ENCODE measurements around the gene SRGAP2B. TPM values are rescaled to one million over a fixed set of nuclear protein-coding genes. Genes with fewer than 3 reads are reported as not detected.
"Not testable (repeated sequence)": the region's sequence is repeated elsewhere in the genome, so short reads cannot be mapped to it uniquely, and the experiment has no call there.

Gene SRGAP2B
- total RNA-seq, 2 donors from 2014 or later: 16.2 to 22.5 TPM

DNA sequence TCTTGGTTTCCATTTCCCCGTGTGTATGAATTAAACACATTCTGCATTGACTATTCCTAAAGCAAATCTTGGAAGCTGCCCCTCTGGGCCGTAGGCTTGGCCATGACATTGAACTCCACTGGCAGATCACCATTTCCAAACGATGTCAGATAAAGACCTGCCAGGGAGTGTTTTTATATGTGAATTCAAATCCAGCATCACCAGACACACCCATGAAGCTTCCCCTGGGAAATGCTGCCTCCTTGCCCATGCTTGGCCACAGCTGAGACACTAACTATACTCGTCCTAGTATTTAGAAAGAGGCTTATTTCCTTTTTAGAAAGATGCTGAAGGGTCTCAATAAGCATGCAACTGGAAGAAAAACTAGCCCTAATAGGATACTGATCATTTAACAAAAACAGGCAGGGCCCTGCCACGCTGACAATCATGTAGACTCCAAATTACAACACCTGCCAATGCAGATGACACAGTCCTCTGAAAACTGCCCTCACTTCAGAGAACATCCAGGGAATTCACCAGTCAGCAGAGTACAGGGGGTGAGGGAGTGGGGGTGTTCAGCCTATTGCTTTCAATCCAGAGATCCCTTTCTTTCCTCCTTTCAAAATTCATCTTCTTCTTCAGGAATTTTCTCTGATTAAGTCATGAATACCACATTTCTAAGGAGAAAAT lies 94.9 kb downstream of the SRGAP2B start:
- not testable (repeated sequence) for ATAC-seq (ENCODE audit: insufficient number of reproducible peaks, low FRiP score, low read depth); H3K27me3 ChIP-seq (replicated peaks; ENCODE audit: insufficient read depth); H3K36me3 ChIP-seq

GRCh38 chr1:144998981-144999273 lies 96.2 kb downstream of the SRGAP2B start:
- not testable (repeated sequence) for H3K9me3 ChIP-seq; H3K27me3 ChIP-seq (replicated peaks; ENCODE audit: insufficient read depth); DNase-seq (ENCODE audit: low spot score); H3K4me3 ChIP-seq; ATAC-seq (ENCODE audit: insufficient number of reproducible peaks, low FRiP score, low read depth); H3K4me1 ChIP-seq (ENCODE audit: control insufficient read depth in 1 of 2, low read depth in 2 of 2); H3K27ac ChIP-seq; H3K36me3 ChIP-seq

More for the DNA sequence above, 94.9 kb downstream of the SRGAP2B start:
- not testable (repeated sequence) for H3K4me1 ChIP-seq (ENCODE audit: control insufficient read depth in 1 of 2, low read depth in 2 of 2); H3K27ac ChIP-seq; H3K9me3 ChIP-seq; DNase-seq (ENCODE audit: low spot score); H3K4me3 ChIP-seq

DNA sequence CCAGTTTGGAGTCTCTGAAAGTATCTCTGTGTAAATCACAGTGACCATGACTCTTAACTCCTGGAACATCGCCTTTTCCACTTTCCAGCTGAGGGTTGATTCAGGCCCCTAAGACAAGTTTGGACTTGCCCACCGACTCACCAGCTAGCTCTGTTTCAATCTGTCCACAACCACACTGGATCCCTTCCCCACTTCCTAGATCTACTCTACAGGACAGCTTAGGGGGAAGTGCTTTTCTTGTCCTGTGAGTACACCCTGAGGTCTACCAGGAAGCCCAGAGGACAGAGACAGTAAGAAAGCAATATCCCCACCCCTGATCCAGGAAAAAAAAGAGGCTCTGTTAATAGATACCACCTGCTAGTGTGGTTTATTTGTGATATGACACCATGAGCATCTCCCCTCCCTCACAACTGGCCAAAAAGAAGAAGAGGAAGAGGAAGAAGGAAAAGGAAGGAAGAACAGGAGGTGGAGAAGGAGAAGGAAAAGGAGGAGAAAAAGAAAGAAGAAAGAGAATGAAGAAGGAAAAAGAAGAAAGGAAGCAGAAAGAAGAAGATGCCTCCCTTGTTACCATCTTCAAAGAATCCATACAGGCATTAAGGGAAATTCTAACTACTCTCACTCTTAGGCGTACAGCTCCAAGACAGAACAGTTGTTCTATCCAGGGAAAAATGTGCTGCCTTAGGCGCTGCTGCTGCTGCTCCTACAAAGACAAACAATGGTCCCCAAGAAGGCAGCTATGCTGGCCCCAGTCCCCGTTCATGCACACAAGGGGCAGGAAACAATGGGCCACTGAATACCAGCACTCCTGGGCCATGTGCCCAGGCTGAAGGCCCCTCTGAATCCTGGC lies 96.8 kb downstream of the SRGAP2B start:
- H3K36me3 ChIP-seq; H3K4me3 ChIP-seq; H3K27me3 ChIP-seq (replicated peaks; ENCODE audit: insufficient read depth); ATAC-seq (ENCODE audit: insufficient number of reproducible peaks, low FRiP score, low read depth); H3K4me1 ChIP-seq (ENCODE audit: control insufficient read depth in 1 of 2, low read depth in 2 of 2); DNase-seq (ENCODE audit: low spot score); H3K27ac ChIP-seq; H3K9me3 ChIP-seq: not testable (repeated sequence)

GRCh38 chr1:144995833-144996410 lies 99.2 kb downstream of the SRGAP2B start:
- not testable (repeated sequence) for DNase-seq (ENCODE audit: low spot score); H3K27ac ChIP-seq; H3K9me3 ChIP-seq; H3K4me1 ChIP-seq (ENCODE audit: control insufficient read depth in 1 of 2, low read depth in 2 of 2); H3K36me3 ChIP-seq; H3K27me3 ChIP-seq (replicated peaks; ENCODE audit: insufficient read depth); H3K4me3 ChIP-seq; ATAC-seq (ENCODE audit: insufficient number of reproducible peaks, low FRiP score, low read depth)

DNA sequence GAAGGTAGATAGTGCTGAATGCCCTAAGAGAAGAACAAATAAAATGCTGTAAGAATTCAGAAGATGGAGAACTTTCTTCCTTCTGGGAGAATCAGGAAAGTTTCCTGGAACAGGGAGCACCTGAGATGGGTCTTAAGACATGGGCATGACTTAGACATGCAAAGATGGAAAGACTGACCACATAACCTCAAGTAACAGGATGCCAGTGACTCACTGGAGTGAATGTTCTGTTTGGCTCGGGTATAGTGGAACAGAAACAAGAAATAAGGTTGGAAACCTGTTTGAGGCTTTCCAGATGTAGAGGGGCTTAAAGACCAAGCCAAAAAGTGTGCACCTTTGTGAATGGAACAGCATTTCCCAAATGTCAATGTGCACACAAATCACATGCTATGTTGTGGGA lies 102.2 kb downstream of the SRGAP2B start:
- H3K36me3 ChIP-seq; H3K4me3 ChIP-seq; H3K27ac ChIP-seq; ATAC-seq (ENCODE audit: insufficient number of reproducible peaks, low FRiP score, low read depth); H3K4me1 ChIP-seq (ENCODE audit: control insufficient read depth in 1 of 2, low read depth in 2 of 2); H3K27me3 ChIP-seq (replicated peaks; ENCODE audit: insufficient read depth); H3K9me3 ChIP-seq; DNase-seq (ENCODE audit: low spot score): not testable (repeated sequence)

GRCh38 chr1:144990611-144991010 lies 104.5 kb downstream of the SRGAP2B start:
- DNase-seq (ENCODE audit: low spot score); H3K4me1 ChIP-seq (ENCODE audit: control insufficient read depth in 1 of 2, low read depth in 2 of 2); H3K4me3 ChIP-seq; H3K9me3 ChIP-seq; H3K27ac ChIP-seq; H3K27me3 ChIP-seq (replicated peaks; ENCODE audit: insufficient read depth); ATAC-seq (ENCODE audit: insufficient number of reproducible peaks, low FRiP score, low read depth); H3K36me3 ChIP-seq: not testable (repeated sequence)

DNA sequence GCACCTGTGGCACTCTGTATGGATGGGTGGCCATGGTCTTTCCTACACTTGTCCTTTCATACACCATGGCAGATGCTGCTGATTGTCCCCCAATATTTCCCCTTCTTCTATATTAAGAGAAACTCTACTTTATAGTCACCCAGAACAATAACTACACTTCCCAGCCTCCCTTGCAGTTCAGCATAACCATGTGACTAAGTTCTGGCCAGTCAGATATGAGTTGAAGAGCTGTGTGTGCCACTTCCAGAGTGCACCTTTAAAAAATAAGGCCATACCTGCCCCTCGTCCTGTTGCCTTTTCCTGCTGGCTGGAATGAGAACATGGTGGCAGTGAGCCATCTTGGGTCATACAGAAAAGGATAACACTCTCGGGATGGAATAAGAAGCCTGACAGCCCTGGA lies 108.0 kb downstream of the SRGAP2B start:
- not testable (repeated sequence) for H3K4me3 ChIP-seq; H3K4me1 ChIP-seq (ENCODE audit: control insufficient read depth in 1 of 2, low read depth in 2 of 2); DNase-seq (ENCODE audit: low spot score); H3K27me3 ChIP-seq (replicated peaks; ENCODE audit: insufficient read depth); H3K9me3 ChIP-seq; ATAC-seq (ENCODE audit: insufficient number of reproducible peaks, low FRiP score, low read depth); H3K36me3 ChIP-seq; H3K27ac ChIP-seq

GRCh38 chr1:144986171-144986860 lies 108.8 kb downstream of the SRGAP2B start:
- not testable (repeated sequence) for H3K27ac ChIP-seq; H3K27me3 ChIP-seq (replicated peaks; ENCODE audit: insufficient read depth); H3K4me3 ChIP-seq; H3K36me3 ChIP-seq; ATAC-seq (ENCODE audit: insufficient number of reproducible peaks, low FRiP score, low read depth); H3K4me1 ChIP-seq (ENCODE audit: control insufficient read depth in 1 of 2, low read depth in 2 of 2); DNase-seq (ENCODE audit: low spot score); H3K9me3 ChIP-seq

DNA sequence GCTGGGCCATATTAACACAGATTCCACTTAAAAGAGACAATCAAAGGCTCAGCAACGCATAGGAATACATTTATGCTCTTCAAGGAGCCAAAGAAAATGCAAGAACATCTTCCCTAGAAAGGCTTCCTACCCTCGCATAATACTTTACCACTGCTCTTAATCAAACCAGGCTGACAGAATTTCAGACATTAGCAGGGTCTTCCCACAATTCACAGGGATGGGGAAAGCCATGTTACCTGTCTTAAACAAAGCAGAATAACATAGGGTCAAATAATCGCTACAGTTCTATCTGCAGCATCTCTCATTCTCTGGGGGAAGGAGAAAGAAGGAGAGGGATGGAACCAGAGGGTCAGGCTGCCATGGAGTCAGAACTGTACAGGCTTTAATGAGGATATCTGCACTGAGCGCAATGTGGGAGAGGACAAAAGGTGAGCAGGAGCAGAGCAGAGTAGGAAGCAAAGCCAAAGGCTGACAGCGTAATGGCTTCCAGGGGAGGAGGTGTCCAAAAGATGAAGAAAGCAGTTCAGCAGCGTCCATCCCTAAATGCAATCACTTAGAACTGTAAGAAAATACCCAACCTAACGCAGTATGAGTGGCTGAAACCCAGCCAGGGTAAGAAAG lies 109.5 kb downstream of the SRGAP2B start:
- ATAC-seq (ENCODE audit: insufficient number of reproducible peaks, low FRiP score, low read depth); H3K4me3 ChIP-seq; H3K27me3 ChIP-seq (replicated peaks; ENCODE audit: insufficient read depth); H3K36me3 ChIP-seq; H3K9me3 ChIP-seq; H3K27ac ChIP-seq; DNase-seq (ENCODE audit: low spot score); H3K4me1 ChIP-seq (ENCODE audit: control insufficient read depth in 1 of 2, low read depth in 2 of 2): not testable (repeated sequence)

DNA sequence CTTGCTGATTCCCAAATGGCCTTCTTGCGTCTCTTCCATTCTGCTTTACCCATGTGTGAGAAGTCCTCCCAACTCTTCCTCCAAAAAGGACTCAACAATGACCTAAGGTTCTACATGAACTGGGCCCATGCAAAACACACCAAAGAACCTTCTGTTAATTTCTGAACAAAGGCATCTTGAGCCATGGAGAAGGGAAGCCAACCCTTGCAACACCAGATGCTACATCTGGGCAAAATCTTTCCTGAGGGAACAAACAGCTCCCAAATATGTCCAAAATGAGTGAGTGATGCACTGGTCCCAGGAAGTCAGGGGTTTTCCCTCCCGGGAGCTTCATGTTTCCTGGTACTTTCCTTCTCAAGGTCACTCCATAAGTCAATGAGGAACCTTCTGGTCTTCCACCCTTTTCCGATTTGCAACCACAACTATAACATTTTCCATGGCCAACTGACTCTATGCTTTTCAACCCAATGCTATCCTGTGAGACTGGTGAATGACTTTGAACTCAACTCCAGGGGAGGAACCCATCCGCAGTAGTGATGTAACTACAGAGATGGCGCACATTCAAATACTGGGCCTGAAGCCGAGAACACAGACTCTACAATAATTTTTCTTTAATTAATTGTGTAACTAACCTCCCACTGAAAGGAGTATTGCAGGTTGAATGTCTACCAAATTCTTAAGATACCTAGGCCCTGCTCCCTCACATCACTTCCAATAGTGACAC lies 112.2 kb downstream of the SRGAP2B start:
- not testable (repeated sequence) for DNase-seq (ENCODE audit: low spot score); H3K4me3 ChIP-seq; ATAC-seq (ENCODE audit: insufficient number of reproducible peaks, low FRiP score, low read depth); H3K9me3 ChIP-seq; H3K27me3 ChIP-seq (replicated peaks; ENCODE audit: insufficient read depth); H3K27ac ChIP-seq; H3K36me3 ChIP-seq; H3K4me1 ChIP-seq (ENCODE audit: control insufficient read depth in 1 of 2, low read depth in 2 of 2)

DNA sequence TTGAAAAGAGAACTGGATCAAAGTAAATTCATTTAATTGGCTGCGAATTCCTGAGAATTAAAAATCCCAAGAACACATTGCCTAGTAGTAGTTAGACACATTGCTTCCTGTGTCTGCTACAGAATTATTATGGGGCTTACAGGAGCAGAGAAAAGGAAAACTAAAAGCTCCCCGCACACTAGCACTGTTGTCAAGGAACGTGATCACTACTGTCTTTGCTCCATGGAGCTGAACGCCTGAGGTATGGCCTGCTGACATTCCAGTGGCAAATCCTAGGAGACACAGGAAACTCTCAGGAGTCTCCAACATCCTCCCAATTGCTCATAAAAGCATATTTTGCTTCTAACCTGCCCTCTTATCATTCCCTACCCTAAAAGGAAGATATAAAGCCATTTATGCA lies 114.0 kb downstream of the SRGAP2B start:
- not testable (repeated sequence) for H3K36me3 ChIP-seq; H3K27me3 ChIP-seq (replicated peaks; ENCODE audit: insufficient read depth); H3K4me1 ChIP-seq (ENCODE audit: control insufficient read depth in 1 of 2, low read depth in 2 of 2); DNase-seq (ENCODE audit: low spot score); H3K4me3 ChIP-seq; ATAC-seq (ENCODE audit: insufficient number of reproducible peaks, low FRiP score, low read depth); H3K27ac ChIP-seq; H3K9me3 ChIP-seq
